Activated T-cell treated with anti-CD3 and anti-CD28 coated beads for 4 hours (primary cell): ENCODE measurements around the gene C2CD2.
A peak's percentile ranks its signal among the peaks of the same experiment; 100 is the strongest.

Experiments
- DNase-seq: peaks from one replicate; pipeline ENCODE4 v3.0.0-alpha.2; 2020

The C2CD2 gene

GRCh38 chr21:41881051-41881450, 72.8 kb downstream of the C2CD2 start:
- DNase-seq, result no peak

- no peak for DNase-seq
Measured at GRCh38 chr21:41880153-41880552, 73.7 kb downstream of the C2CD2 start.

- DNase-seq, result peak; percentile 77
Measured at GRCh38 chr21:41879190-41879998, 74.4 kb downstream of the C2CD2 start, which contains the start of gene PRDM15. Gene PRDM15 (minus strand): TSS chr21:41879344. CDS start chr21:41860363, 18,981 bp downstream.

GRCh38 chr21:41878831-41879189, 75.0 kb downstream of the C2CD2 start:
- DNase-seq, result peak; percentile 48

GRCh38 chr21:41877901-41878830, 75.7 kb downstream of the C2CD2 start:
- DNase-seq, result peak; percentile 27

- DNase-seq, result no peak
Measured at GRCh38 chr21:41876928-41877652, 76.7 kb downstream of the C2CD2 start.

GRCh38 chr21:41876396-41876795, 77.4 kb downstream of the C2CD2 start:
- no peak for DNase-seq

- no peak for DNase-seq
Measured at GRCh38 chr21:41875086-41875485, 78.7 kb downstream of the C2CD2 start.

GRCh38 chr21:41874611-41875010, 79.2 kb downstream of the C2CD2 start:
- DNase-seq, result no peak

- no peak for DNase-seq
Measured at GRCh38 chr21:41873426-41873825, 80.4 kb downstream of the C2CD2 start.

- no peak for DNase-seq
Measured at GRCh38 chr21:41873005-41873404, 80.8 kb downstream of the C2CD2 start.

GRCh38 chr21:41871293-41872030, 82.4 kb downstream of the C2CD2 start:
- DNase-seq, result no peak

GRCh38 chr21:41869771-41870170, 84.0 kb downstream of the C2CD2 start:
- DNase-seq, result no peak

GRCh38 chr21:41868062-41868710, 85.6 kb downstream of the C2CD2 start:
- no peak for DNase-seq

- no peak for DNase-seq
Measured at GRCh38 chr21:41867313-41867712, 86.5 kb downstream of the C2CD2 start.

GRCh38 chr21:41866274-41866809, 87.5 kb downstream of the C2CD2 start:
- DNase-seq, result no peak

- no peak for DNase-seq
Measured at GRCh38 chr21:41865002-41865777, 88.6 kb downstream of the C2CD2 start.

- DNase-seq, result no peak
Measured at GRCh38 chr21:41864311-41865001, 89.4 kb downstream of the C2CD2 start.

- DNase-seq, result no peak
Measured at GRCh38 chr21:41863439-41863740, 90.4 kb downstream of the C2CD2 start.

- no peak for DNase-seq
Measured at GRCh38 chr21:41861987-41862386, 91.8 kb downstream of the C2CD2 start.
